Kidney (tissue), 14 donors: ENCODE measurements around the gene SRD5A1. TPM values are rescaled to one million over a fixed set of nuclear protein-coding genes. Genes with fewer than 3 reads are reported as not detected.

ENCODE experiments used
- DNase-seq, 5 donors: peaks; one replicate each; pipeline ENCODE4 v3.0.0-alpha.2; 2013 to 2020
- FAIRE-seq: peaks from 2 replicates; lab custom pipeline; 2012; peaks lifted over from hg19 to GRCh38; lab: Jason Lieb, UNC
- H3K27ac ChIP-seq, 2 donors: one replicate each; pipeline ENCODE4 v1.7.0; 2013; ENCODE audit warnings: low read depth in 2 of 2, low read length in 2 of 2, inconsistent platforms in 1 of 2
- H3K27me3 ChIP-seq: one replicate; pipeline ENCODE4 v1.7.1; 2013; ENCODE audit warnings: low read length, inconsistent platforms; ENCODE audit not compliant: control insufficient read depth, insufficient read depth
- H3K36me3 ChIP-seq, 3 donors: one replicate each; pipeline versions ENCODE4 v1.7.0 to v1.7.1; 2013; ENCODE audit warnings: low read length in 3 of 3, control low read depth in 1 of 3, inconsistent platforms in 1 of 3; ENCODE audit not compliant: insufficient read depth in 3 of 3, control insufficient read depth in 2 of 3
- H3K4me1 ChIP-seq, 3 donors: one replicate each; pipeline versions ENCODE4 v1.7.0 to v1.7.1; 2013; ENCODE audit warnings: low read length in 3 of 3, inconsistent platforms in 1 of 3, low read depth in 1 of 3; ENCODE audit not compliant: control insufficient read depth in 2 of 3, insufficient read depth in 2 of 3
- H3K4me3 ChIP-seq, 3 donors: one replicate each; pipeline versions ENCODE4 v1.7.0 to v1.8.1; 2013; ENCODE audit warnings: low read length in 3 of 3, control low read depth in 1 of 3, inconsistent platforms in 1 of 3
- H3K9ac ChIP-seq, 3 donors: one replicate each; pipeline versions ENCODE4 v1.7.0 to v1.7.1; 2013; ENCODE audit warnings: low read length in 3 of 3, control low read depth in 1 of 3, inconsistent platforms in 1 of 3
- H3K9me3 ChIP-seq, 3 donors: one replicate each; pipeline versions ENCODE4 v1.7.0 to v1.7.1; 2013; ENCODE audit warnings: low read length in 3 of 3, control low read depth in 1 of 3, inconsistent platforms in 1 of 3; ENCODE audit not compliant: control insufficient read depth in 2 of 3, insufficient read depth in 1 of 3
- CTCF ChIP-seq: IDR thresholded peaks from 3 replicates; pipeline ENCODE4 v1.5.1; 2012; ENCODE audit warnings: mild to moderate bottlenecking, moderate library complexity, borderline replicate concordance; ENCODE audit not compliant: insufficient read depth; ENCODE audit errors: extremely low read depth
- intact Hi-C: fragments of 100-400 bp; cut with DNase I; formaldehyde crosslinking; loops from one replicate; pipeline ENCODE4 v1.11.1; 2022
- polyA plus RNA-seq: library from polyadenylated mRNA; stranded (reverse); fragments of 350-450 nt; fragmentation: Illumina TruSeq; extraction: RNeasy Lipid Tissue Mini Kit (QIAGEN cat#74804); gene quantifications from one replicate; pipeline ENCODE4 v1.2.3, GENCODE V29; 2014; ENCODE audit warnings: low read depth, low replicate concordance; ENCODE audit not compliant: insufficient read depth
- total RNA-seq: library from RNA; stranded (reverse); fragmentation: NEBNext Ultra II Directional; extraction: Animal tissue kit (Norgen Biotek cat#: 25700); gene quantifications from one replicate; pipeline ENCODE4 v1.2.1, GENCODE V29; 2021
- donor health status: control.
- donor health status: control.
- donor health status: control.
- donor health status: control.
- donor health status: control.
- donor health status: DM: yes; HTN: yes; CAD: no.
- donor health status: Normal renal cell carcinoma (clear cell type).

The SRD5A1 gene
- total and polyA plus RNA-seq, 2 donors from 2014 or later: 6.5 to 13.1 TPM

GRCh38 chr5:6723122-6723815, 90.0 kb downstream of the SRD5A1 start:
- no peak overlapping the region for H3K27ac ChIP-seq
- no peaks in the 10 kb centered on the region for H3K27me3 ChIP-seq

GRCh38 chr5:6723816-6724300, 90.6 kb downstream of the SRD5A1 start:
- Histone ChIP-seq H3K27me3 (no peaks in the 10 kb centered on the region), H3K9ac (no peak overlapping the region), H3K4me3 (no peak overlapping the region), H3K4me1 (peaks cover 3 to 31% (median 26%) of the 10 kb centered on the region in 3 donors), H3K36me3 (peaks cover 0 to 5% (median 0%) of the 10 kb centered on the region in 3 donors), H3K27ac (no peak overlapping the region), H3K9me3 (no peaks in the 10 kb centered on the region)
- TF ChIP-seq CTCF: no peak
- intact Hi-C loops: no loop called here
- DNase-seq (no peak), FAIRE-seq (no peak)

More at GRCh38 chr5:6723122-6723815, 90.0 kb downstream of the SRD5A1 start:
- no peak for DNase-seq
- H3K4me3 ChIP-seq: no peak overlapping the region
- TF ChIP-seq CTCF: no peak
- H3K4me1 ChIP-seq: peaks cover 3 to 36% (median 26%) of the 10 kb centered on the region in 3 donors
- intact Hi-C loops: no loop called here
- H3K9ac ChIP-seq: no peak overlapping the region
- H3K36me3 ChIP-seq: peaks cover 0 to 5% (median 0%) of the 10 kb centered on the region in 3 donors
- FAIRE-seq: no peak
- no peaks in the 10 kb centered on the region for H3K9me3 ChIP-seq

Other genes with a start within 250 kb of the SRD5A1 start
- gene UBE2QL1, start 184.6 kb upstream of the SRD5A1 start, total RNA-seq: 0.31 TPM
- gene UBE2QL1, start 184.6 kb upstream of the SRD5A1 start, polyA plus RNA-seq: 4.8 TPM
- gene NSUN2, start 396 bp upstream of the SRD5A1 start, total RNA-seq: 48.9 TPM
- 16.9 TPM for gene NSUN2, start 396 bp upstream of the SRD5A1 start, polyA plus RNA-seq
- 22.8 TPM for gene TENT4A, start 80.0 kb downstream of the SRD5A1 start, total RNA-seq
- 4.8 TPM for gene TENT4A, start 80.0 kb downstream of the SRD5A1 start, polyA plus RNA-seq